K562 (cell line): Measurements from ENCODE around the gene TECTA.

Experiments
- CREB1 ChIP-seq, 2 experiments: sonication (generic) in 1 of 2; formaldehyde crosslinking in 1 of 2; IDR thresholded peaks; 2 replicates each; pipeline versions ENCODE4 v1.6.1 to v1.8.0; 2012 to 2022; ENCODE audit warnings: inconsistent platforms in 1 of 2, mild to moderate bottlenecking in 1 of 2, missing genetic modification reagents in 1 of 2, moderate library complexity in 1 of 2
- DNMT1 ChIP-seq: fragments of 450-650 bp; IDR thresholded peaks from 2 replicates; pipeline ENCODE4 v1.6.1; 2016; ENCODE audit warnings: antibody characterized with exemption, mild to moderate bottlenecking
- ILK ChIP-seq: fragments of 450-650 bp; IDR thresholded peaks from 2 replicates; pipeline ENCODE4 v1.6.1; 2016; ENCODE audit warnings: missing genetic modification characterization, low read depth, mild to moderate bottlenecking, missing compliant biosample characterization, moderate library complexity, borderline replicate concordance
- MTA3 ChIP-seq: fragments of 450-650 bp; formaldehyde crosslinking; IDR thresholded peaks from 2 replicates; pipeline ENCODE4 v1.6.1; 2017; ENCODE audit warnings: mild to moderate bottlenecking, borderline replicate concordance
- NCOR1 ChIP-seq: fragments of 450-650 bp; IDR thresholded peaks from 2 replicates; pipeline ENCODE4 v1.6.1; 2016; ENCODE audit warnings: mild to moderate bottlenecking, moderate library complexity
- POLR2A ChIP-seq: fragments of 450-650 bp; conservative IDR thresholded peaks from 2 replicates; pipeline ENCODE4 v1.6.1; 2016
- ZKSCAN8 ChIP-seq: fragments of 200-800 bp; sonication (Bioruptor generic); IDR thresholded peaks from 2 replicates; pipeline ENCODE4 v1.6.1; 2016; ENCODE audit warnings: missing genetic modification characterization, missing compliant biosample characterization
- TF ChIP-seq, protein P1 (sequence below): fragments of 450-650 bp; IDR thresholded peaks from 2 replicates; pipeline ENCODE4 v1.6.1; 2016; ENCODE audit warnings: low read depth

DNA sequence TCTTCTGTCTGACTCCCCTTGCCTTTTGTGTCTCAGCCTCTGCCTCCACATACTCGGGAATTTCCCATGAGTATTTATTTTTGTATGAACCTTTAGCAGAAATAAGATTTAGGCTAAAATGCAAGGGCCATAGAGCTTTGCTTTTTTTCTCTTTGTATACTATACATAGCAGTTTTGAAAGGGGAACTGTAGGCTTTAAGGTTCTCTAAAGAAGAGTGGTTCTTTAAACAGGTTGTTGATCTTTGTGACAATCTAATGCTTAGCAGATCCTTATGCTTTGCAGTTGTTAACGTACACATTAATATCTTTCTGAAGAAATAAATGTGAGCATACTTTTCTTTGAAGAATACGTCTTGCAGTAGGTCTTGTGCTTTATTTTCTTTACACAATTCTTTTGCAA lies 42.1 kb upstream of the TECTA start:
- TF ChIP-seq DNMT1 (no peak), CREB1 (IDR thresholded peaks at IDR 0.05) (no peak), CREB1 (CRISPR knock-in tag; IDR thresholded peaks at IDR 0.05) (no peak), NCOR1 (no peak), ZKSCAN8 (CRISPR knock-in tag) (no peak), MTA3 (no peak), POLR2A (no peak), ILK (tag) (no peak)
- TF ChIP-seq, protein P1, sequence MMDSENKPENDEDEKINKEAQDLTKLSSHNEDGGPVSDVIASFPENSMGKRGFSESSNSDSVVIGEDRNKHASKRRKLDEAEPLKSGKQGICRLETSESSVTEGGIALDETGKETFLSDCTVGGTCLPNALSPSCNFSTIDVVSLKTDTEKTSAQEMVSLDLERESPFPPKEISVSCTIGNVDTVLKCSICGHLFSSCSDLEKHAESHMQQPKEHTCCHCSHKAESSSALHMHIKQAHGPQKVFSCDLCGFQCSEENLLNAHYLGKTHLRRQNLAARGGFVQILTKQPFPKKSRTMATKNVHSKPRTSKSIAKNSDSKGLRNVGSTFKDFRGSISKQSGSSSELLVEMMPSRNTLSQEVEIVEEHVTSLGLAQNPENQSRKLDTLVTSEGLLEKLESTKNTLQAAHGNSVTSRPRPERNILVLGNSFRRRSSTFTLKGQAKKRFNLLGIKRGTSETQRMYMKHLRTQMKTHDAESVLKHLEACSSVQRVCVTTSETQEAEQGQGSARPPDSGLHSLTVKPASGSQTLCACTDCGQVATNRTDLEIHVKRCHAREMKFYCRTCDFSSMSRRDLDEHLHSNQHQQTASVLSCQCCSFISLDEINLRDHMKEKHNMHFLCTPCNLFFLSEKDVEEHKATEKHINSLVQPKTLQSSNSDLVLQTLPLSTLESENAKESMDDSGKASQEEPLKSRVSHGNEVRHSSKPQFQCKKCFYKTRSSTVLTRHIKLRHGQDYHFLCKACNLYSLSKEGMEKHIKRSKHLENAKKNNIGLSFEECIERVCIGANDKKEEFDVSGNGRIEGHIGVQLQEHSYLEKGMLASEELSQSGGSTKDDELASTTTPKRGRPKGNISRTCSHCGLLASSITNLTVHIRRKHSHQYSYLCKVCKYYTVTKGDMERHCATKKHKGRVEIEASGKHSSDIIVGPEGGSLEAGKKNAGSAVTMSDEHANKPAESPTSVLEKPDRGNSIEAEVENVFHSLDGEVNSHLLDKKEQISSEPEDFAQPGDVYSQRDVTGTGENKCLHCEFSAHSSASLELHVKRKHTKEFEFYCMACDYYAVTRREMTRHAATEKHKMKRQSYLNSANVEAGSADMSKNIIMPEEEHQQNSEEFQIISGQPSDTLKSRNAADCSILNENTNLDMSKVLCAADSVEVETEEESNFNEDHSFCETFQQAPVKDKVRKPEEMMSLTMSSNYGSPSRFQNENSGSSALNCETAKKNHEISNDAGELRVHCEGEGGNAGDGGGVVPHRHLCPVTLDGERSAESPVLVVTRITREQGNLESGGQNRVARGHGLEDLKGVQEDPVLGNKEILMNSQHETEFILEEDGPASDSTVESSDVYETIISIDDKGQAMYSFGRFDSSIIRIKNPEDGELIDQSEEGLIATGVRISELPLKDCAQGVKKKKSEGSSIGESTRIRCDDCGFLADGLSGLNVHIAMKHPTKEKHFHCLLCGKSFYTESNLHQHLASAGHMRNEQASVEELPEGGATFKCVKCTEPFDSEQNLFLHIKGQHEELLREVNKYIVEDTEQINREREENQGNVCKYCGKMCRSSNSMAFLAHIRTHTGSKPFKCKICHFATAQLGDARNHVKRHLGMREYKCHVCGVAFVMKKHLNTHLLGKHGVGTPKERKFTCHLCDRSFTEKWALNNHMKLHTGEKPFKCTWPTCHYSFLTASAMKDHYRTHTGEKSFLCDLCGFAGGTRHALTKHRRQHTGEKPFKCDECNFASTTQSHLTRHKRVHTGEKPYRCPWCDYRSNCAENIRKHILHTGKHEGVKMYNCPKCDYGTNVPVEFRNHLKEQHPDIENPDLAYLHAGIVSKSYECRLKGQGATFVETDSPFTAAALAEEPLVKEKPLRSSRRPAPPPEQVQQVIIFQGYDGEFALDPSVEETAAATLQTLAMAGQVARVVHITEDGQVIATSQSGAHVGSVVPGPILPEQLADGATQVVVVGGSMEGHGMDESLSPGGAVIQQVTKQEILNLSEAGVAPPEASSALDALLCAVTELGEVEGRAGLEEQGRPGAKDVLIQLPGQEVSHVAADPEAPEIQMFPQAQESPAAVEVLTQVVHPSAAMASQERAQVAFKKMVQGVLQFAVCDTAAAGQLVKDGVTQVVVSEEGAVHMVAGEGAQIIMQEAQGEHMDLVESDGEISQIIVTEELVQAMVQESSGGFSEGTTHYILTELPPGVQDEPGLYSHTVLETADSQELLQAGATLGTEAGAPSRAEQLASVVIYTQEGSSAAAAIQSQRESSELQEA = no peak
